HG03442 (cell line): Measurements from ENCODE around the gene SMARCD3.

Experiments
- ATAC-seq: cut with Tn5 transposase; IDR thresholded peaks from one replicate; pipeline ENCODE4 v1.9.1; 2021; ENCODE audit warnings: mild to moderate bottlenecking, moderate library complexity; ENCODE audit not compliant: unreplicated experiment

SMARCD3 gene

GRCh38 chr7:151193203-151193978 is 55.1 kb downstream of the SMARCD3 start:
- ATAC-seq, result no peak

- no peak for ATAC-seq
Observed at GRCh38 chr7:151192002-151192539, 56.4 kb downstream of the SMARCD3 start.

- ATAC-seq, result no peak
Observed at GRCh38 chr7:151191544-151191943, 57.0 kb downstream of the SMARCD3 start.

- ATAC-seq, result no peak
Observed at GRCh38 chr7:151189038-151189437, 59.5 kb downstream of the SMARCD3 start.
